ENCODE results near the gene SDK1. TPM values are rescaled to one million over a fixed set of nuclear protein-coding genes. Genes with fewer than 3 reads are reported as not detected.
"Not testable (repeated sequence)": the region's sequence is repeated elsewhere in the genome, so short reads cannot be mapped to it uniquely, and the experiment has no call there.

Gene SDK1
- total RNA-seq, 4 donors from 2014 or later, result 2.0 to 9.3 (median 3.8) TPM

DNA sequence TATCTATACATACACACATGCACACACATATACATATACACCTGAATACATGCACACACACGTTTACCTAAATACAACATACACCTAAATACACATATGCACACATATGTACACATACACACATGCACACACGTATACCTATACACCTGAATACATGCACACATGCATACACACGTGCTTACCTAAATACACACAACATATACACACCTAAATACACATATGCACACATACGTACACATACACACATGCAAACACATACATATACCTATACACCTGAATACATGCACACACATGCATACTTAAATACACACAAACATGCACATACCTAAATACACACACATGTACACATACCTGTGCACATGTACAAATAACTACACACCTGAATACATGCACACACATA is 947.2 kb downstream of the SDK1 start:
- intact Hi-C loops (cut with DNase I), result no loop called here
- Histone ChIP-seq H3K9me3 (peaks cover 0 to 19% (median 10%) of the 10 kb centered on the region in 3 donors), H3K4me1 (no peaks in the 10 kb centered on the region), H3K27ac (no peak overlapping the region), H3K27me3 (no peaks in the 10 kb centered on the region), H3K36me3 (peaks cover 0 to 14% (median 0%) of the 10 kb centered on the region in 3 donors), H3K4me3 (no peak overlapping the region)
- DNase-seq, result no peak
- WGBS, 2 donors, result 77 to 82% methylated on average over 4 of the region's 4 CpGs
- no peak for TF ChIP-seq POLR2A (IDR thresholded peaks at IDR 0.05)
- TF ChIP-seq, protein P1, sequence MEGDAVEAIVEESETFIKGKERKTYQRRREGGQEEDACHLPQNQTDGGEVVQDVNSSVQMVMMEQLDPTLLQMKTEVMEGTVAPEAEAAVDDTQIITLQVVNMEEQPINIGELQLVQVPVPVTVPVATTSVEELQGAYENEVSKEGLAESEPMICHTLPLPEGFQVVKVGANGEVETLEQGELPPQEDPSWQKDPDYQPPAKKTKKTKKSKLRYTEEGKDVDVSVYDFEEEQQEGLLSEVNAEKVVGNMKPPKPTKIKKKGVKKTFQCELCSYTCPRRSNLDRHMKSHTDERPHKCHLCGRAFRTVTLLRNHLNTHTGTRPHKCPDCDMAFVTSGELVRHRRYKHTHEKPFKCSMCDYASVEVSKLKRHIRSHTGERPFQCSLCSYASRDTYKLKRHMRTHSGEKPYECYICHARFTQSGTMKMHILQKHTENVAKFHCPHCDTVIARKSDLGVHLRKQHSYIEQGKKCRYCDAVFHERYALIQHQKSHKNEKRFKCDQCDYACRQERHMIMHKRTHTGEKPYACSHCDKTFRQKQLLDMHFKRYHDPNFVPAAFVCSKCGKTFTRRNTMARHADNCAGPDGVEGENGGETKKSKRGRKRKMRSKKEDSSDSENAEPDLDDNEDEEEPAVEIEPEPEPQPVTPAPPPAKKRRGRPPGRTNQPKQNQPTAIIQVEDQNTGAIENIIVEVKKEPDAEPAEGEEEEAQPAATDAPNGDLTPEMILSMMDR (IDR thresholded peaks at IDR 0.05), result no peak

DNA sequence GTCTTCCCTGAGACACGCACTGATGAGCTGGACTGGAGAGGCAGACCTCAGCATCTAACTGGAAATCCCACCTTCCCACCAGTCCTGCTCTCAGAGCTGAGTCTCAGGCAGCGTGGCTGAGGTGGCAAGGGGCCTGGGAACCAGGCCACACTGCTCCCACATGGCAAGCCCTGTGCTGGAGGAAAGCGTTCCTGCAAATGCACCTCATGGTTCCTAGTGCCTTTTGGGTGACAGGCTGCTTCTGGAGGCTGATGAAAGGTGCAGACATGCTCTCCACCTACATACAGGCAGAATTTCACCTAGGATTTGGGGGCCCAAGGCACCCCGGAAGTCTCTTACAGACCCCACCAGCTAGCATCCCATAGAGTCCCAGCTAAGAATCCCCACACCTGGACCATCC is 948.2 kb downstream of the SDK1 start:
- DNase-seq, result no peak
- H3K27me3 ChIP-seq, result no peaks in the 10 kb centered on the region
- intact Hi-C loops (cut with DNase I), result no loop called here
- WGBS, 2 donors, result 86 to 100% methylated on average over 2 of the region's 4 CpGs
- peaks cover 0 to 14% (median 6%) of the 10 kb centered on the region in 3 donors for H3K9me3 ChIP-seq
- no peaks in the 10 kb centered on the region for H3K4me1 ChIP-seq
- TF ChIP-seq, protein P1 (IDR thresholded peaks at IDR 0.05), result no peak
- TF ChIP-seq POLR2A (IDR thresholded peaks at IDR 0.05), result no peak
- no peak overlapping the region for H3K27ac ChIP-seq
- H3K4me3 ChIP-seq, result no peak overlapping the region
- peaks cover 0 to 9% (median 0%) of the 10 kb centered on the region in 3 donors for H3K36me3 ChIP-seq

DNA sequence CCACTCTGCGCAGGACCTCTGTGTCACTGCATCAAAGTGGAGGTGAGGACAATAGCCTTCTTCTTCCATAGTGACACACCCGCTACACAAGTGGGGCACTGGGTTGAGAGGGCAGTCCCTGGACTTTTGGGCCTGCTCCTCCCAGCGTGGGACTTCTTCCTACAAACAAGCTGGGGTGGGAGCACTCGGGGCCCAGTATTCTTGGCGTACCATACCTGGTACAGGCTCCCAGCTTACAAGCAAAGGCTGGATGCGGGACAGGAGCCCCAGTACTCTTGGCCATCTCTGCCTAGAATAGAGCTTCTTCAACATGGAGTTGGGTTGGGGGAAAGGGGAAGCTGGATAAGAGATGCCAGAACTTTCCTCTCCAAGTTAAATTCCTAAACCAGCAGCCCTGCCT is 954.3 kb downstream of the SDK1 start:
- H3K4me3 ChIP-seq, result no peak overlapping the region
- no peak overlapping the region for H3K27ac ChIP-seq
- no peaks in the 10 kb centered on the region for H3K36me3 ChIP-seq
- TF ChIP-seq, protein P1 (IDR thresholded peaks at IDR 0.05), result no peak
- no peak for TF ChIP-seq POLR2A (IDR thresholded peaks at IDR 0.05)
- H3K4me1 ChIP-seq, result no peaks in the 10 kb centered on the region
- intact Hi-C loops (cut with DNase I), result no loop called here
- WGBS, 2 donors, result 93 to 94% methylated on average over 2 to 3 of the region's 6 CpGs
- H3K9me3 ChIP-seq, result peaks cover 0 to 6% (median 0%) of the 10 kb centered on the region in 3 donors
- no peak for DNase-seq
- no peaks in the 10 kb centered on the region for H3K27me3 ChIP-seq

DNA sequence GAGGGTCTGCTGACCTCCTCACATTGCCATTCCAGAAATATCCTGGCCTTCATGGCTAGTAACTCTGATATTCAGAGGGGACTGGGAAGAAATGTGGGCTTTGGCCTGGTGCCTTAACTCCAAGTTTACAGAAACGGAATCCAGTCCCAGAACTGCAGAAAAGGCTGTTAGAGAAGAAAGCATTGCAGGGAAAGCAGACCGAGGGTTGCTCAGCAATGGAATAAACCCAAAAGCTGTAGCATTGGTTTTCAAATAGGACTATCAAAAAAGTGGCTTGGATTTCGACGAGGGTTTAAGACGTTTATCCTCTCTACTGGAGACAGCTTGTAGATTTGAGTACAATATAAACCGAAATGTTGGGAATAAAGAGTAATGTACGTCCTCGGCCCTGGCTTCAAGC is 955.2 kb downstream of the SDK1 start:
- 50 to 83% methylated on average over 8 of the region's 8 CpGs for WGBS, 2 donors
- H3K27ac ChIP-seq, result no peak overlapping the region
- intact Hi-C loops (cut with DNase I), result no loop called here
- TF ChIP-seq, protein P1 (IDR thresholded peaks at IDR 0.05), result no peak
- no peak for TF ChIP-seq POLR2A (IDR thresholded peaks at IDR 0.05)
- H3K4me3 ChIP-seq, result peak overlapping the region in 1 of 4 donors; percentile 30
- H3K36me3 ChIP-seq, result no peaks in the 10 kb centered on the region
- H3K27me3 ChIP-seq, result peaks cover 0 to 8% (median 0%) of the 10 kb centered on the region in 4 donors
- no peak for DNase-seq
- peaks cover 0 to 5% (median 0%) of the 10 kb centered on the region in 3 donors for H3K9me3 ChIP-seq
- H3K4me1 ChIP-seq, result peaks cover 0 to under 1% (median 0%) of the 10 kb centered on the region in 3 donors

DNA sequence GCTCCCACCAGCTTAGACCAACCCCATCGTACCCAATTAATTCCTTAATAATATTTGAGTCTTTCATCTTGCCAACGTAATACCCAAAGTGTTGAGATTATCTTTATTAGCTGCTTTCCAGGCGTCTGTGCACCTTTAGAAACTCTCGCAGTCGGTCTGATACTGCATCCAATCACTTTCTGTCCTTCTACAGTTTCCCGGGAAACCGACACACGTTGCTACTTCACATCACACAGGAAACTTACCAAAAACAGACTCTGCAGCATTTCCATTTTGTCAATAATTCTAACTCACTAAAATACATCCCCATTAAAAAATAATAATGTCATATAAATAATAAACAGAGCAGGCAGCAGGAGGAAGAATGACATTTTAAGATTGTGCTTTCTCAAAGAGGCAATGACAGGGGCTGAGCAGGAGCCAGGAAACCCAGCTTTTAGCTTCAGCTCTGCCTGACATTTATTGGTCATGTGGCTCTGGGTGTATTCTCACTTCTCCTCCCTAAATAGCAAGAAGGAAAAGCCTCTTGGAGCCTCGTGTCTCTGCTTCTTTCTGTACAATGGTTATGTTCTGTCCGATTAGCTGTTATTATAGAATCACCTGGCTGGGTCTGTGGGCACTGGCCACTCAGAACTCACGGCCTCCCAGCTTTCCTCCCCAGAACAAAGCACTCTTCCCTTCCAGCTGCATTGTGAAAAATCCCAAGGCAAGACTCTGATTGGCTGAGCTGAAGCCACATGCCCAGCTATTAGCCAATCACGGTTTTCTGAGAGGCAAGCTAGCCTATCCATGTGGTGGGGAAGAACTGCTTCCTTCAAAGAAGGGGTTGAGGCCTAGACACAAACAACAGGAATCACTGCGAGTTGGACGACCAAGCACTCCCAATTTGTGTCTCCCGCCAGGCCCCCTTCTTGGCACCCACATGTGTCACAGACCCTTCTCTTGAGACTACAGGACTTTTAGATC is 956.4 kb downstream of the SDK1 start:
- H3K36me3 ChIP-seq, result no peaks in the 10 kb centered on the region
- intact Hi-C loops (cut with DNase I), result no loop called here
- WGBS, 2 donors, result 80 to 81% methylated on average over 13 to 14 of the region's 15 CpGs
- no peak for DNase-seq
- H3K4me3 ChIP-seq, result no peak overlapping the region
- H3K27ac ChIP-seq, result no peak overlapping the region
- H3K27me3 ChIP-seq, result peaks cover 0 to 12% (median 0%) of the 10 kb centered on the region in 4 donors
- no peaks in the 10 kb centered on the region for H3K9me3 ChIP-seq
- peaks cover 0 to 5% (median 0%) of the 10 kb centered on the region in 3 donors for H3K4me1 ChIP-seq
- no peak for TF ChIP-seq POLR2A (IDR thresholded peaks at IDR 0.05)
- TF ChIP-seq, protein P1 (IDR thresholded peaks at IDR 0.05), result no peak

DNA sequence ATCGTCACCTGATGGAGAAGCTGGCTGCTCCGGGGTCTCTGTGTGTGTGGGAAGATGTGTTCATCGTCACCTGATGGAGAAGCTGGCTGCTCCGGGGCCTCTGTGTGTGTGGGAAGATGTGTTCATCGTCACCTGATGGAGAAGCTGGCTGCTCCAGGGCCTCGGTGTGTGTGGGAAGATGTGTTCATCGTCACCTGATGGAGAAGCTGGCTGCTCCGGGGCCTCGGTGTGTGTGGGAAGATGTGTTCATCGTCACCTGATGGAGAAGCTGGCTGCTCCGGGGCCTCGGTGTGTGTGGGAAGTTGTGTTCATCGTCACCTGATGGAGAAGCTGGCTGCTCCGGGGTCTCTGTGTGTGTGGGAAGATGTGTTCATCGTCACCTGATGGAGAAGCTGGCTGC is 959.1 kb downstream of the SDK1 start:
- intact Hi-C loops (cut with DNase I); H3K4me1 ChIP-seq; H3K27ac ChIP-seq; H3K36me3 ChIP-seq; H3K9me3 ChIP-seq; DNase-seq; H3K4me3 ChIP-seq: not testable (repeated sequence)
- peaks cover 0 to 19% (median 0%) of the 10 kb centered on the region in 4 donors for H3K27me3 ChIP-seq
- 91 to 100% methylated on average over 2 to 6 of the region's 15 CpGs for WGBS, 2 donors
